SU-DHL-6 (cell line): Measurements from ENCODE around the gene SLC38A8.

Experiments used
- H2AFZ ChIP-seq: fragments of 200-600 bp; sonication (generic); 2 replicates; pipeline ENCODE4 v1.6.1; 2014; ENCODE audit warnings: low read depth, mild to moderate bottlenecking, moderate library complexity, mixed read lengths, antibody characterized with exemption, low read length; ENCODE audit not compliant: severe bottlenecking
- H3F3A ChIP-seq: fragments of 200-600 bp; shearing (Covaris generic); 2 replicates; pipeline ENCODE4 v1.6.0; 2016; ENCODE audit warnings: antibody characterized with exemption, mild to moderate bottlenecking; ENCODE audit not compliant: insufficient read depth
- H3K27ac ChIP-seq: fragments of 200-600 bp; sonication (generic); 2 replicates; pipeline ENCODE4 v1.5.1; 2016; ENCODE audit warnings: low read depth, mild to moderate bottlenecking, low read length, moderate library complexity, mixed read lengths
- H3K27me3 ChIP-seq: fragments of 200-600 bp; sonication (generic), shearing (Covaris generic); 2 replicates; pipeline ENCODE4 v1.6.0; 2014; ENCODE audit warnings: mild to moderate bottlenecking, low read length
- H3K36me3 ChIP-seq: fragments of 200-600 bp; sonication (generic); 2 replicates; pipeline ENCODE4 v1.6.1; 2014; ENCODE audit warnings: mild to moderate bottlenecking, low read length, mixed read lengths
- H3K4me2 ChIP-seq: fragments of 300-600, 200-600 bp; shearing (Covaris generic), sonication (generic); 2 replicates; pipeline ENCODE4 v1.6.0; 2014; ENCODE audit warnings: low read length, low read depth, mild to moderate bottlenecking; ENCODE audit not compliant: poor library complexity, severe bottlenecking
- H3K4me3 ChIP-seq: fragments of 200-600 bp; sonication (generic); 2 replicates; pipeline ENCODE4 v1.5.1; 2014; ENCODE audit warnings: antibody characterized with exemption, low read length, mild to moderate bottlenecking, mixed read lengths; ENCODE audit not compliant: insufficient read depth, poor library complexity, severe bottlenecking
- H3K79me2 ChIP-seq: fragments of 200-600 bp; sonication (generic); 2 replicates; pipeline ENCODE4 v1.6.1; 2014; ENCODE audit warnings: mild to moderate bottlenecking, low read length, moderate library complexity; ENCODE audit not compliant: insufficient read depth
- H3K9ac ChIP-seq: fragments of 200-600 bp; sonication (generic); 2 replicates; pipeline ENCODE4 v1.7.0; 2014; ENCODE audit warnings: mild to moderate bottlenecking, low read length
- H3K9me2 ChIP-seq: fragments of 200-600 bp; sonication (generic); replicated peaks from 2 replicates; pipeline ENCODE4 v1.6.1; 2014; ENCODE audit warnings: low read length; ENCODE audit not compliant: insufficient read depth
- H3K9me3 ChIP-seq: fragments of 200-600 bp; sonication (generic); 2 replicates; pipeline ENCODE4 v1.6.1; 2014; ENCODE audit warnings: low read length, mixed read lengths; ENCODE audit not compliant: insufficient read depth
- H4K20me1 ChIP-seq: fragments of 200-600 bp; sonication (generic); 2 replicates; pipeline ENCODE4 v1.6.1; 2014; ENCODE audit warnings: low read depth, mild to moderate bottlenecking, antibody characterized with exemption, low read length, moderate library complexity, mixed read lengths
- CTCF ChIP-seq: fragments of 200-600 bp; sonication (generic); IDR thresholded peaks from one replicate; pipeline ENCODE4 v1.5.1; 2017; ENCODE audit warnings: antibody characterized with exemption, mild to moderate bottlenecking, low read length, moderate library complexity; ENCODE audit not compliant: insufficient read depth, poor library complexity, severe bottlenecking
- EZH2phosphoT487 ChIP-seq: fragments of 200-600 bp; sonication (generic), shearing (Covaris generic); conservative IDR thresholded peaks from 2 replicates; pipeline ENCODE4 v1.6.1; 2018; ENCODE audit warnings: mild to moderate bottlenecking, antibody characterized with exemption, low read length, moderate library complexity, mixed read lengths

SLC38A8 gene

GRCh38 chr16:84086341-84086740, 43.7 kb upstream of the SLC38A8 start:
- H4K20me1 ChIP-seq: no peaks in the 10 kb centered on the region
- no peaks in the 10 kb centered on the region for H3K79me2 ChIP-seq
- H3K9me2 ChIP-seq: no peaks in the 10 kb centered on the region
- peaks cover 31% of the 10 kb centered on the region; the same call in 1 of the 2 replicates for H3F3A ChIP-seq
- peaks cover 10% of the 10 kb centered on the region; the same call in 1 of the 2 replicates for H3K36me3 ChIP-seq
- H3K4me2 ChIP-seq: peak overlapping the region; percentile 52
- H3K9ac ChIP-seq: peak overlapping the region; percentile 14; the same call in 1 of the 2 replicates
- TF ChIP-seq EZH2phosphoT487 (no peak), CTCF (no peak)
- no peak overlapping the region for H3K4me3 ChIP-seq
- peak overlapping the region; percentile 76 for H3K27ac ChIP-seq
- H3K27me3 ChIP-seq: no peaks in the 10 kb centered on the region
- no peak overlapping the region for H2AFZ ChIP-seq
- no peaks in the 10 kb centered on the region for H3K9me3 ChIP-seq

- no peaks in the 10 kb centered on the region for H3K79me2 ChIP-seq
- H4K20me1 ChIP-seq: no peaks in the 10 kb centered on the region
- no peaks in the 10 kb centered on the region for H3K9me2 ChIP-seq
- H3K4me3 ChIP-seq: no peak overlapping the region
- TF ChIP-seq CTCF (no peak), EZH2phosphoT487 (no peak)
- H3K9me3 ChIP-seq: no peaks in the 10 kb centered on the region
- H3K9ac ChIP-seq: peak overlapping the region; percentile 14; the same call in 1 of the 2 replicates
- peaks cover 10% of the 10 kb centered on the region; the same call in 1 of the 2 replicates for H3K36me3 ChIP-seq
- no peak overlapping the region for H2AFZ ChIP-seq
- H3K27me3 ChIP-seq: no peaks in the 10 kb centered on the region
- peak overlapping the region; percentile 52 for H3K4me2 ChIP-seq
- peaks cover 31% of the 10 kb centered on the region; the same call in 1 of the 2 replicates for H3F3A ChIP-seq
- H3K27ac ChIP-seq: peak overlapping the region; percentile 76
Observed at GRCh38 chr16:84085773-84086172, 43.2 kb upstream of the SLC38A8 start.

- Histone ChIP-seq H3K27me3 (no peaks in the 10 kb centered on the region), H3K36me3 (peaks cover 10% of the 10 kb centered on the region; the same call in 1 of the 2 replicates), H3K79me2 (no peaks in the 10 kb centered on the region), H3F3A (peaks cover 31% of the 10 kb centered on the region; the same call in 1 of the 2 replicates), H2AFZ (no peak overlapping the region), H4K20me1 (no peaks in the 10 kb centered on the region), H3K27ac (peak overlapping the region; percentile 76), H3K9me2 (no peaks in the 10 kb centered on the region), H3K4me3 (no peak overlapping the region), H3K9ac (0 out of 2 replicates have a peak overlapping the region, but pooled peaks have one; percentile 8), H3K9me3 (no peaks in the 10 kb centered on the region), H3K4me2 (peak overlapping the region; percentile 52)
- TF ChIP-seq CTCF (no peak), EZH2phosphoT487 (no peak)
Observed at GRCh38 chr16:84085271-84085667, 42.7 kb upstream of the SLC38A8 start.
